KMS-11 (cell line): Measurements from ENCODE around the gene CREB3L2.
"Not testable (repeated sequence)": the region's sequence is repeated elsewhere in the genome, so short reads cannot be mapped to it uniquely, and the experiment has no call there.

Experiments used
- H2AFZ ChIP-seq: fragments of 200-600 bp; sonication (generic); 2 replicates; pipeline ENCODE4 v1.6.1; 2016; ENCODE audit warnings: antibody characterized with exemption, mixed run types, low read depth
- H3K27ac ChIP-seq: fragments of 200-600 bp; sonication (generic); 2 replicates; pipeline ENCODE4 v1.6.1; 2016; ENCODE audit warnings: mild to moderate bottlenecking, mixed run types
- H3K27me3 ChIP-seq: fragments of 200-600 bp; sonication (generic); 2 replicates; pipeline ENCODE4 v1.6.1; 2017; ENCODE audit warnings: mild to moderate bottlenecking, low read depth, mixed run types, moderate library complexity; ENCODE audit not compliant: insufficient read depth
- H3K36me3 ChIP-seq: fragments of 200-600 bp; sonication (generic); 2 replicates; pipeline ENCODE4 v1.6.1; 2017; ENCODE audit warnings: mild to moderate bottlenecking, mixed run types; ENCODE audit not compliant: insufficient read depth
- H3K4me1 ChIP-seq: fragments of 200-600 bp; sonication (generic); 2 replicates; pipeline ENCODE4 v1.6.1; 2016; ENCODE audit warnings: mild to moderate bottlenecking, low read depth, mixed run types; ENCODE audit not compliant: poor library complexity, severe bottlenecking
- H3K4me2 ChIP-seq: fragments of 200-600 bp; sonication (generic); 2 replicates; pipeline ENCODE4 v1.7.0; 2016; ENCODE audit warnings: mild to moderate bottlenecking, mixed run types
- H3K4me3 ChIP-seq: fragments of 200-600 bp; sonication (generic); IDR thresholded peaks from 2 replicates; pipeline ENCODE4 v1.6.1; 2017; ENCODE audit warnings: low read depth, low read length, mixed read lengths; ENCODE audit not compliant: insufficient read depth
- H3K79me2 ChIP-seq: fragments of 200-600 bp; sonication (generic); 2 replicates; pipeline ENCODE4 v1.6.1; 2016; ENCODE audit warnings: low read depth, mixed run types; ENCODE audit not compliant: insufficient read depth
- H3K9ac ChIP-seq: fragments of 200-600 bp; sonication (generic); 2 replicates; pipeline ENCODE4 v1.6.1; 2016; ENCODE audit warnings: mild to moderate bottlenecking, mixed run types
- H4K20me1 ChIP-seq: fragments of 200-600 bp; sonication (generic); 2 replicates; pipeline ENCODE4 v1.6.1; 2016; ENCODE audit warnings: mild to moderate bottlenecking, mixed run types; ENCODE audit not compliant: insufficient read depth
- CTCF ChIP-seq: fragments of 200-600 bp; sonication (generic); conservative IDR thresholded peaks from 2 replicates; pipeline ENCODE4 v1.6.1; 2017; ENCODE audit warnings: low read depth, mild to moderate bottlenecking, antibody characterized with exemption, low read length, moderate library complexity, mixed read lengths

CREB3L2 gene

GRCh38 chr7:137832382-137832781 lies 169.5 kb downstream of the CREB3L2 start:
- H3K4me2 ChIP-seq: no peak overlapping the region
- no peaks in the 10 kb centered on the region for H4K20me1 ChIP-seq
- no peak overlapping the region for H3K4me3 ChIP-seq
- H3K27ac ChIP-seq: no peak overlapping the region
- no peaks in the 10 kb centered on the region for H3K79me2 ChIP-seq
- H3K27me3 ChIP-seq: no peaks in the 10 kb centered on the region
- no peaks in the 10 kb centered on the region for H3K4me1 ChIP-seq
- TF ChIP-seq CTCF: no peak
- no peak overlapping the region for H2AFZ ChIP-seq
- H3K9ac ChIP-seq: no peak overlapping the region
- H3K36me3 ChIP-seq: no peaks in the 10 kb centered on the region

- not testable (repeated sequence) for H4K20me1 ChIP-seq, H3K36me3 ChIP-seq, H3K4me2 ChIP-seq, H3K79me2 ChIP-seq, H2AFZ ChIP-seq, H3K27ac ChIP-seq, H3K9ac ChIP-seq, H3K4me1 ChIP-seq, H3K4me3 ChIP-seq, H3K27me3 ChIP-seq
Measured at GRCh38 chr7:137831555-137831954, 170.3 kb downstream of the CREB3L2 start.

GRCh38 chr7:137829337-137829992 lies 172.4 kb downstream of the CREB3L2 start:
- H4K20me1 ChIP-seq: no peaks in the 10 kb centered on the region
- no peak overlapping the region for H3K4me2 ChIP-seq
- no peaks in the 10 kb centered on the region for H3K4me1 ChIP-seq
- H3K4me3 ChIP-seq: no peak overlapping the region
- TF ChIP-seq CTCF: no peak
- H2AFZ ChIP-seq: no peak overlapping the region
- no peak overlapping the region for H3K9ac ChIP-seq
- no peaks in the 10 kb centered on the region for H3K27me3 ChIP-seq
- no peaks in the 10 kb centered on the region for H3K36me3 ChIP-seq
- no peak overlapping the region for H3K27ac ChIP-seq
- no peaks in the 10 kb centered on the region for H3K79me2 ChIP-seq

GRCh38 chr7:137828456-137828855 lies 173.4 kb downstream of the CREB3L2 start:
- Histone ChIP-seq H4K20me1 (no peaks in the 10 kb centered on the region), H3K4me3 (no peak overlapping the region), H3K27ac (no peak overlapping the region), H3K9ac (no peak overlapping the region), H3K4me1 (no peaks in the 10 kb centered on the region), H2AFZ (no peak overlapping the region), H3K36me3 (no peaks in the 10 kb centered on the region), H3K79me2 (no peaks in the 10 kb centered on the region), H3K4me2 (no peak overlapping the region), H3K27me3 (no peaks in the 10 kb centered on the region)
- no peak for TF ChIP-seq CTCF

GRCh38 chr7:137825489-137825888 lies 176.4 kb downstream of the CREB3L2 start:
- Histone ChIP-seq H3K4me3 (no peak overlapping the region), H3K27ac (no peak overlapping the region), H2AFZ (no peak overlapping the region), H3K4me2 (no peak overlapping the region), H3K9ac (no peak overlapping the region), H3K36me3 (no peaks in the 10 kb centered on the region), H3K4me1 (no peaks in the 10 kb centered on the region), H3K27me3 (no peaks in the 10 kb centered on the region), H3K79me2 (no peaks in the 10 kb centered on the region), H4K20me1 (no peaks in the 10 kb centered on the region)
- no peak for TF ChIP-seq CTCF
